Prostate gland (tissue), 2 donors: ENCODE measurements around the gene C9. TPM values are rescaled to one million over a fixed set of nuclear protein-coding genes. Genes with fewer than 3 reads are reported as not detected.

Experiments used
- DNase-seq: peaks from one replicate; pipeline ENCODE4 v3.0.0-alpha.2; 2019; ENCODE audit warnings: low spot score
- H3K27ac ChIP-seq, 2 donors: fragments of 200-600 bp; sonication (generic); 2 replicates each; pipeline ENCODE4 v1.5.1; 2017 to 2019
- H3K27me3 ChIP-seq: fragments of 200-600 bp; sonication (generic); replicated peaks from 2 replicates; pipeline ENCODE4 v1.5.1; 2019; ENCODE audit not compliant: insufficient read depth
- H3K36me3 ChIP-seq, 2 donors: fragments of 200-600 bp; sonication (generic); 1 replicate in 1 of 2; 2 replicates in 1 of 2; pipeline versions ENCODE4 v1.5.1 to v1.8.1; 2017 to 2019
- H3K4me1 ChIP-seq: fragments of 200-600 bp; sonication (generic); replicated peaks from 2 replicates; pipeline ENCODE4 v1.5.1; 2019
- H3K4me3 ChIP-seq, 2 donors: fragments of 200-600 bp; sonication (generic); 2 replicates each; pipeline ENCODE4 v1.5.1; 2017 to 2019
- H3K9me3 ChIP-seq: fragments of 200-600 bp; sonication (generic); 2 replicates; pipeline ENCODE4 v1.5.1; 2017
- CTCF ChIP-seq, 4 experiments: fragments of 200-600 bp in 2 of 4; fragments of 450-650 bp in 2 of 4; sonication (generic) in 2 of 4; IDR thresholded peaks; 1 replicate in 3 of 4; 2 replicates in 1 of 4; pipeline ENCODE4 v1.5.1; 2016 to 2019; ENCODE audit warnings: antibody characterized with exemption in 4 of 4, mild to moderate bottlenecking in 2 of 4, moderate library complexity in 2 of 4
- POLR2A ChIP-seq: fragments of 450-650 bp; IDR thresholded peaks from one replicate; pipeline ENCODE4 v1.6.1; 2016; ENCODE audit warnings: antibody characterized with exemption, mild to moderate bottlenecking
- POLR2AphosphoS5 ChIP-seq: sonication (generic); formaldehyde crosslinking; IDR thresholded peaks from one replicate; pipeline ENCODE4 v1.6.1; 2017; ENCODE audit warnings: antibody characterized with exemption
- WGBS: methylation state at CpG from one replicate; pipeline ENCODE4 v1.1.5; 2018; 5-methylcytosine and 5-hydroxymethylcytosine counted together
- intact Hi-C: fragments of 100-400 bp; cut with DNase I; formaldehyde crosslinking; loops from one replicate; pipeline ENCODE4 v1.14.2; 2022
- total RNA-seq, 2 donors: library from RNA; depleted of rRNA; stranded (reverse); fragments of >200 nt; gene quantifications; one replicate each; pipeline ENCODE4 v1.1.0, GENCODE V29; 2016

C9 gene
- total RNA-seq, 2 donors from 2014 or later = not detected

DNA sequence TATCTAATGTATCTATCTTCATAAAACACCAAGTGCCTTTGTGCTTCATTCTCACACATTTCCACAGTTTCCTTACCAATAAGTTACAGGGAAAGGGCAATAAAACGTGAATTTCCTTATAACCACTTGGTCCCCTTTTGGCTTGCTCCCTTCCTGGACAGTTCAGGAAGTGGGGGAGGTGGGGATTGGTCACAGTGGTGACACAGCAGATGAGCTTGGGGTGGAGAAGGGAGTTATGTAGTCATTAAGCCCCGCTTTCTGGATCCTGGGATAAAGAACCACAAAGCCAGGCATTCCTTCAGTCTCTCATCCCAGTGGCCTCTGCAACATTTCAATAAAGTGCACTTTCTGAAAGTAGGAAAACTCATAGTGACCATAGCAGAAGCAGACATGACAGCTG lies 97.9 kb downstream of the C9 start:
- 0% methylated on average over 2 of the region's 2 CpGs for WGBS

GRCh38 chr5:39264528-39264927 lies 99.8 kb downstream of the C9 start:
- Histone ChIP-seq H3K36me3 (no peaks in the 10 kb centered on the region), H3K9me3 (no peaks in the 10 kb centered on the region), H3K27me3 (no peaks in the 10 kb centered on the region), H3K27ac (no peak overlapping the region), H3K4me1 (no peaks in the 10 kb centered on the region), H3K4me3 (no peak overlapping the region)
- 88% methylated on average over 1 of the region's 1 CpG for WGBS
- DNase-seq = no peak
- no peak for TF ChIP-seq POLR2AphosphoS5
- no peak for TF ChIP-seq CTCF (IDR thresholded peaks at IDR 0.05)
- no peak for TF ChIP-seq POLR2A
- intact Hi-C loops = no loop called here

More for the DNA sequence above, 97.9 kb downstream of the C9 start:
- no peaks in the 10 kb centered on the region for H3K9me3 ChIP-seq
- no peak for DNase-seq
- H3K4me1 ChIP-seq = no peaks in the 10 kb centered on the region
- H3K36me3 ChIP-seq = no peaks in the 10 kb centered on the region
- no peak overlapping the region for H3K27ac ChIP-seq
- no peak for TF ChIP-seq POLR2A
- no peak for TF ChIP-seq POLR2AphosphoS5
- no peak for TF ChIP-seq CTCF (IDR thresholded peaks at IDR 0.05)
- no peak overlapping the region for H3K4me3 ChIP-seq
- H3K27me3 ChIP-seq = no peaks in the 10 kb centered on the region
- intact Hi-C loops = no loop called here

DNA sequence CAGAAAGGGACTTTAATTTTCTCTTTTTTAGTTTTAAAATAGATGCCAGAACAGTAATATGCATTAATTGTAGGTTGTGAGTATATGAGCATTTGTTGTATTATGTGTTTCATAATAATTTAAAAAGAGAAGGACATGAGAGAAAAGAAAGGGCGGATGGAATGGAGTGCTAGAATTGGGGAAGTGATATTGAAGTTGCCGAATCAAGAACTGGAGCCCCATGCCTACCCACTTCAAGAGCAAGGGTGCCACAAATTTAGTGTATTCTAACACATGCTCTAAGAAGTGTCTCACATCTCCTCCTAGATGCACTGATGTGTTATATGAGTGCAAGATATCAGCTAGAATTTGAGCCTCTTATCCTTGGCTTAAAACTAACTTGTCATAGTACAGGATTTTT lies 101.3 kb downstream of the C9 start:
- intact Hi-C loops = no loop called here
- Histone ChIP-seq H3K27ac (no peak overlapping the region), H3K4me1 (no peaks in the 10 kb centered on the region), H3K4me3 (no peak overlapping the region), H3K27me3 (no peaks in the 10 kb centered on the region), H3K9me3 (no peaks in the 10 kb centered on the region), H3K36me3 (no peaks in the 10 kb centered on the region)
- DNase-seq = no peak
- TF ChIP-seq CTCF (IDR thresholded peaks at IDR 0.05) (no peak), POLR2A (no peak), POLR2AphosphoS5 (no peak)
- WGBS = 80% methylated on average over 2 of the region's 2 CpGs

GRCh38 chr5:39260095-39260494 lies 104.2 kb downstream of the C9 start:
- DNase-seq = no peak
- Histone ChIP-seq H3K4me1 (no peaks in the 10 kb centered on the region), H3K4me3 (no peak overlapping the region), H3K36me3 (no peaks in the 10 kb centered on the region), H3K27ac (no peak overlapping the region), H3K9me3 (no peaks in the 10 kb centered on the region), H3K27me3 (no peaks in the 10 kb centered on the region)
- intact Hi-C loops = no loop called here
- TF ChIP-seq POLR2A (no peak), CTCF (IDR thresholded peaks at IDR 0.05) (no peak), POLR2AphosphoS5 (no peak)

DNA sequence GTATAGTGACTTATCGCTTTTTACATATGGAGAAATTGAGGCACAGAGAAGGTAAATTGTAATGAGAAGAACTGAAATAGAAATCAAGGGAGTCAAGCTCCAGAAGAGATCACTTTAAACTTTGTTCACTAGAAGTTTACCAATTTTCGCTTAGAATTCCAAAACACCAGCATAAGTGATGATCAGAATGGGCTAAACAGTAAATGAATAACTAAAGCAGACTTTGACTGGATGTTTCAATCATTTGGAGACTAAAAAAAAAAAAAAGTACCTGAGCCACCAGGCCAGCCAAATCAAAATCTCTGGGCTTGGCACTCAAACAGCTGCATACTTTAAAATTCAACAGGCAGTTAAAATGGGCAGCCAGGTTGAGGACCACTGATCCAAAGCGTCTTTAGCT lies 106.7 kb downstream of the C9 start:
- no peak for TF ChIP-seq POLR2A
- no peak for TF ChIP-seq POLR2AphosphoS5
- no peak for TF ChIP-seq CTCF (IDR thresholded peaks at IDR 0.05)
- H3K4me3 ChIP-seq = no peak overlapping the region
- intact Hi-C loops = no loop called here
- no peak overlapping the region for H3K27ac ChIP-seq
- no peaks in the 10 kb centered on the region for H3K36me3 ChIP-seq
- WGBS = 92% methylated on average over 3 of the region's 3 CpGs
- DNase-seq = no peak
- no peaks in the 10 kb centered on the region for H3K9me3 ChIP-seq
- no peaks in the 10 kb centered on the region for H3K27me3 ChIP-seq
- H3K4me1 ChIP-seq = no peaks in the 10 kb centered on the region
